Urinary bladder (tissue), 4 donors: ENCODE measurements around the gene ATXN1. TPM values are rescaled to one million over a fixed set of nuclear protein-coding genes. Genes with fewer than 3 reads are reported as not detected.

Experiments used
- DNase-seq: peaks from one replicate; pipeline ENCODE4 v3.0.0-alpha.2; 2015; ENCODE audit errors: extremely low spot score
- H3K27ac ChIP-seq: one replicate; pipeline ENCODE4 v1.5.1; 2013; ENCODE audit warnings: low read depth, mild to moderate bottlenecking, moderate library complexity
- H3K36me3 ChIP-seq: one replicate; pipeline ENCODE4 v1.6.1; 2013; ENCODE audit warnings: mild to moderate bottlenecking, moderate library complexity; ENCODE audit not compliant: insufficient read depth
- H3K4me1 ChIP-seq: one replicate; pipeline ENCODE4 v1.6.1; 2013; ENCODE audit warnings: mild to moderate bottlenecking, moderate library complexity; ENCODE audit not compliant: insufficient read depth
- H3K4me3 ChIP-seq: one replicate; pipeline ENCODE4 v1.5.1; 2013; ENCODE audit warnings: low read depth, low read length
- WGBS: extraction: QIAGEN DNeasy Blood & Tissue Kit; methylation state at CpG from one replicate; pipeline ENCODE4 v1.1.7; 2013; 5-methylcytosine and 5-hydroxymethylcytosine counted together
- polyA plus RNA-seq: library from polyadenylated mRNA; stranded (reverse); fragments of 200-250 nt; gene quantifications from one replicate; pipeline ENCODE4 v1.2.3, GENCODE V29; 2013
- total RNA-seq: library from RNA; depleted of rRNA; stranded (reverse); fragments of >200 nt; gene quantifications from one replicate; pipeline ENCODE4 v1.2.3, GENCODE V29; 2014
- donor health status: healthy with polysubstance abuse.
- donor health status: healthy.

Gene ATXN1
- total and polyA plus RNA-seq, 2 donors, result 15.8 to 137 TPM

DNA sequence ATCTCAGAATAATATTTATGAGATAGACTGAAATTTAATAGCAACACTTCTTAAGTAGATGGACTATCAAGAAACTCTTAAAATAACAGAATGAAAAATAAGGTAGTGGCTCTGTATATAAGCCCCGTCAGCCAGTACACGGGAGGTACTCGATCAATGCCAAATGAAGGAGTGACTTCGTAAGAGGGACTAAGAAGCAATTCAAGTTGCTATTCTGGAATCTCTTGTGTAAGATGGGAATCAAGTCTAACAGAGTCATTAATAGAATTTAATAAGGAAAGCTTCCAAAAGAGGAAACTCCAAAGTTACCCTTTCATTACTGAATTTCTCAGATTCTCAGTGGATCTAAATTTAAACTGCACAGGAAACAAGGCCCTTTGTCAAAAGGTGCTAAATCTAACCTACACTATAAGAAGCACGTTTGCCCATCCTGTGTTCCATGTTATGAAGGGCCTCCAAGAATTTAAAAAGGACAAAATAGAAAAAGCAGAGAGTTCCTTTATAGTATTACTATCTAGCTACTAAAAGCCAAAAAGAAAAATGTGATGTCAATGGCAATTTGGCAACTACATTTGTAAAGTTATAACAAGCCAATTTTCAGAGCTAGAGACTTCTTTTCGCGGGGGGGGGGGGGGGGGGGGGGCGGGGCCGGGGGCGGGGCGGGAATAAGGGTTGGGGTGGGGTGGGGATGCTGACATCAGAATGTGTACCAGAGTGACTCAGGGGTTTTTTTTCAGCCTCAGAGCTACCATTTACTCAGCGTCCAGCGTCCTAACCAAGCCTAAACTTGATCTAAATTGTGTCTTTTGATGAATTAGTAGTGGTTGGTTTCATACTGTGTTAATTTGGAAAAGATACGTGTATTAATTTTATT, 322.3 kb downstream of the ATXN1 start:
- no peak overlapping the region for H3K4me3 ChIP-seq
- H3K4me1 ChIP-seq, result no peaks in the 10 kb centered on the region
- no peak for DNase-seq
- H3K36me3 ChIP-seq, result no peaks in the 10 kb centered on the region
- H3K27ac ChIP-seq, result peak overlapping the region; percentile 18
- WGBS, result 20% methylated on average over 14 of the region's 14 CpGs

DNA sequence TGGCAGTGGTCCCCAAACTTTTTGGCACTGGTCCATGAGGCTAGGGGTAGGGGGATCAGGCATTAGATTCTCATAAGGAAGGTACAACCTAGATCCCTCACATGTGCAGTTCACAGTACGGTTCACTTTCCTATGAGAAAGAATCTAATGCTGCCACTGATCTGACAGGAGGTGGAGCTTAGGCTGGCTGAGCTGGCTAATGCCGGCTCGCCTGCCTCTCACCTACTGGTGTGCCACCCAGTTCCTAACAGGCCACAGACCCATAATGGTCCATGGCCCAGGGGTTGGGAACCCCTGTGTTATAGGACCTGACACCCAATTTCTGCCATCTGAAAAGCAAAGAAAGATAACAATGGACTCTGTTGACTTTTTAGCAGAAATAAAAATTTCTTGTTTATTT, 323.3 kb downstream of the ATXN1 start:
- 65% methylated on average over 3 of the region's 3 CpGs for WGBS
- DNase-seq, result no peak
- Histone ChIP-seq H3K4me3 (no peak overlapping the region), H3K27ac (no peak overlapping the region), H3K4me1 (no peaks in the 10 kb centered on the region), H3K36me3 (no peaks in the 10 kb centered on the region)

GRCh38 chr6:16437095-16437494, 324.2 kb downstream of the ATXN1 start:
- H3K4me3 ChIP-seq, result no peak overlapping the region
- DNase-seq, result no peak
- no peaks in the 10 kb centered on the region for H3K36me3 ChIP-seq
- H3K4me1 ChIP-seq, result peaks cover 2% of the 10 kb centered on the region
- WGBS, result 98% methylated on average over 7 of the region's 7 CpGs
- H3K27ac ChIP-seq, result no peak overlapping the region

- DNase-seq, result no peak
- H3K4me1 ChIP-seq, result peaks cover 2% of the 10 kb centered on the region
- WGBS, result 81% methylated on average over 2 of the region's 2 CpGs
These were observed 324.7 kb downstream of the ATXN1 start for GRCh38 chr6:16436550-16436949.

GRCh38 chr6:16434885-16435284, 326.4 kb downstream of the ATXN1 start:
- no peak for DNase-seq
- Histone ChIP-seq H3K27ac (no peak overlapping the region), H3K4me1 (peaks cover 2% of the 10 kb centered on the region)

More at GRCh38 chr6:16436550-16436949, 324.7 kb downstream of the ATXN1 start:
- Histone ChIP-seq H3K27ac (no peak overlapping the region), H3K36me3 (no peaks in the 10 kb centered on the region), H3K4me3 (no peak overlapping the region)

DNA sequence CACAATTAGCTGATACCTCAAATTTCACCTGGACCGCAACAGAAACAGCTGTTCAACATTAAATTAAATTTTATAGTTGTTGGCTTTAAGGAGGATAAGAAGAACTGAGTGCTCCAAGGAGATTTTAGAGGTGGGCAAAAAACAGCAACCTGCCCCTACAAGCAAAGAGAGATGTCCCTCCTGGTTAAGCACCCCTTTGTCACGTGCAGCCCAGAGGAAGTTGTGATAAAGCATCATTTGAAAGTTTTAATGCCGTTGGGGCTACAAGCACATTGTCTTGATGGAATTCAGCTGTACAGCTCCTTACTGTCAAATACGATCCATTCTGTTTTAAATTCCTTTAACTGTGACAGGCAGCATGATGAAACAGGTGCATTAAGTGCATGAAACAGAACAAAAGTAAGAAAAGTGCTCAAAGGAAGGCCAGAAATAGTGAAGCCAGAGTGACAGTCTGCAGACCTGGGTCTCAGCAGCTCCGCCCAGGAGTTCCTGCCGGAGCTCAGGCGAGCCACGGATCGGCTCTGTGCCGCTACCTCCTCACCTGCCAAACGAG, 327.8 kb downstream of the ATXN1 start:
- Histone ChIP-seq H3K4me1 (peaks cover 2% of the 10 kb centered on the region), H3K36me3 (no peaks in the 10 kb centered on the region), H3K27ac (no peak overlapping the region), H3K4me3 (no peak overlapping the region)
- DNase-seq, result no peak
- 58% methylated on average over 11 of the region's 11 CpGs for WGBS

More at GRCh38 chr6:16434885-16435284, 326.4 kb downstream of the ATXN1 start:
- WGBS, result 95% methylated on average over 4 of the region's 4 CpGs
- H3K4me3 ChIP-seq, result no peak overlapping the region
- H3K36me3 ChIP-seq, result no peaks in the 10 kb centered on the region

GRCh38 chr6:16432075-16433032, 328.9 kb downstream of the ATXN1 start:
- H3K4me1 ChIP-seq, result peaks cover 2% of the 10 kb centered on the region
- DNase-seq, result no peak
- H3K36me3 ChIP-seq, result no peaks in the 10 kb centered on the region
- WGBS, result 51% methylated on average over 6 of the region's 6 CpGs
- H3K27ac ChIP-seq, result no peak overlapping the region
- H3K4me3 ChIP-seq, result no peak overlapping the region

DNA sequence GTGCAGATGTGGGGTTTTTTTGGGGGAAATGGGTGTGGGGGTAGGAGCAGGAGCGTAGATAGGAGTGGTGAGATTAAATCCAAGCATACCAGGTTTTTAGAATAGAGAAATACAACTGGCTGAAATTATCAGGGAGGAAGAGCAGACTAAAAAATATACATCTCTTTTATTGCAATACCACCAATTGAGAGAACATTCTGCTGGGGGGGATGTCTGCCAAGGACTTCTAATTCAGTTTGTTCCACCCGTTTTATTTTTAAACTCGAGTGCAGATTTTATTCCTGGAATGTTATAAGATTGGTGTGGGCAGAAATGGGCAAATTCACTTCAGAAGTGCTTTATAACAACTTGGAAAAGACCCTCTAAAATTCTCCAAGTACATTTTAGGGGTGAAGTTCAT, 330.2 kb downstream of the ATXN1 start:
- WGBS, result 24% methylated on average over 3 of the region's 3 CpGs
- Histone ChIP-seq H3K36me3 (no peaks in the 10 kb centered on the region), H3K27ac (no peak overlapping the region), H3K4me1 (peaks cover 2% of the 10 kb centered on the region), H3K4me3 (no peak overlapping the region)
- DNase-seq, result no peak

DNA sequence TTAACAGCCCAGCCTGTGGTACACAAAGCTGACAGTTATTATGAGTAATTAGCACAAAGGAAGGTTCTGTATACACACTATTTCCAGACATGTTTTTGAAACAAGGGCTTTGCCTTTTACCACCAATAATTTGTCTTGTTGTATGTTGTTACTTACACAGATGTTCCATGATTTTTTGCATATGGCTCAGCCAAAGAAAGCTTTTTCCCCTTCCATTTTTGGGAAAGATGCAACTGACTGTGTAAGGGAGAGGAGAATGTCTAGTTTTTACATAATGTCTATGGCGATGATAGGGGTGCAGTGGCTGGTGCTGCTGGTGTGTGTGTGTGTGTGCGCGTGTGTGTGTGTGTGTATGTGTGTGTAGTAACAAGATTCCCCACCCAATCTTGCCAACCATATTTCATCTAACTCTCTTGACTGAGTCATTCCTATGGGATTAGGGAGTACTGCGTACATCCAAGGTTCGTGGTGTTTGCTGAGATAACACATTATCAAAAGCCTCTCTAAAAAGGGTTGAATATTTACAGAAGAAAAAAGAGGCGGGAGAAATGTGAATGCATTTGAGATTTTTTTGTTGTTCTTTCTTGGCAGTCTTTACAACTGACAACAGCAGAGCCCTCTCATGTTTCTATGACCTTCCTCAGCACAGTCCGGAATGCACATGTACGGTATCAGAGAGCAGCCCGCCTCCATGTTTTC, 330.7 kb downstream of the ATXN1 start:
- H3K4me1 ChIP-seq, result peaks cover 2% of the 10 kb centered on the region
- no peak overlapping the region for H3K4me3 ChIP-seq
- DNase-seq, result no peak
- H3K36me3 ChIP-seq, result no peaks in the 10 kb centered on the region
- no peak overlapping the region for H3K27ac ChIP-seq
- WGBS, result 33% methylated on average over 9 of the region's 9 CpGs

- Histone ChIP-seq H3K4me3 (no peak overlapping the region), H3K27ac (no peak overlapping the region), H3K4me1 (peaks cover 2% of the 10 kb centered on the region), H3K36me3 (no peaks in the 10 kb centered on the region)
- DNase-seq, result no peak
- 97% methylated on average over 10 of the region's 10 CpGs for WGBS
These were observed 331.6 kb downstream of the ATXN1 start for GRCh38 chr6:16429669-16430068.

- no peaks in the 10 kb centered on the region for H3K36me3 ChIP-seq
- DNase-seq, result no peak
- no peaks in the 10 kb centered on the region for H3K4me1 ChIP-seq
- no peak overlapping the region for H3K27ac ChIP-seq
- no peak overlapping the region for H3K4me3 ChIP-seq
- 66% methylated on average over 6 of the region's 6 CpGs for WGBS
These were observed 334.1 kb downstream of the ATXN1 start for GRCh38 chr6:16427124-16427523.

GRCh38 chr6:16425881-16426615, 335.2 kb downstream of the ATXN1 start:
- DNase-seq, result no peak
- H3K4me3 ChIP-seq, result no peak overlapping the region
- no peak overlapping the region for H3K27ac ChIP-seq
- WGBS, result 89% methylated on average over 4 of the region's 4 CpGs
- H3K4me1 ChIP-seq, result no peaks in the 10 kb centered on the region
- H3K36me3 ChIP-seq, result no peaks in the 10 kb centered on the region
